Glutamatergic neuron (in vitro differentiated cells): Measurements from ENCODE around the gene TNNC1. TPM values are rescaled to one million over a fixed set of nuclear protein-coding genes. Genes with fewer than 3 reads are reported as not detected.

Experiments
- DNase-seq: peaks from one replicate; pipeline ENCODE4 v3.0.0; 2022
- H3K27ac Mint-ChIP-seq: one replicate; pipeline ENCODE4 v1.8.0; 2020; ENCODE audit warnings: mild to moderate bottlenecking, mixed read lengths, inconsistent platforms; ENCODE audit not compliant: unreplicated experiment
- H3K27me3 Mint-ChIP-seq: one replicate; pipeline ENCODE4 v1.8.0; 2020; ENCODE audit warnings: mild to moderate bottlenecking, moderate library complexity, mixed read lengths, inconsistent platforms; ENCODE audit not compliant: unreplicated experiment
- H3K36me3 Mint-ChIP-seq: one replicate; pipeline ENCODE4 v1.8.0; 2020; ENCODE audit warnings: mild to moderate bottlenecking, mixed read lengths, inconsistent platforms; ENCODE audit not compliant: unreplicated experiment
- H3K4me1 Mint-ChIP-seq: one replicate; pipeline ENCODE4 v1.8.0; 2020; ENCODE audit warnings: mild to moderate bottlenecking, low read depth, mixed read lengths, inconsistent platforms; ENCODE audit not compliant: unreplicated experiment
- H3K4me3 Mint-ChIP-seq: one replicate; pipeline ENCODE4 v1.8.0; 2020; ENCODE audit warnings: mild to moderate bottlenecking, mixed read lengths, inconsistent platforms; ENCODE audit not compliant: unreplicated experiment
- H3K9me3 Mint-ChIP-seq: one replicate; pipeline ENCODE4 v1.8.0; 2020; ENCODE audit warnings: mild to moderate bottlenecking, moderate library complexity, mixed read lengths, inconsistent platforms; ENCODE audit not compliant: unreplicated experiment
- total RNA-seq: library from RNA; stranded (reverse); fragmentation: NEBNext Ultra II Directional; extraction: Animal tissue kit (Norgen Biotek cat#: 25700); gene quantifications from one replicate; pipeline ENCODE4 v1.2.1, GENCODE V29; 2021; ENCODE audit not compliant: unreplicated experiment
- TF ChIP-seq, protein P1 (sequence below): fragments of 200-600 bp; sonication (generic); IDR thresholded peaks from one replicate; pipeline ENCODE4 v1.5.0; 2021; ENCODE audit not compliant: partially characterized antibody, unreplicated experiment

Gene TNNC1
- total RNA-seq, 1 donor from 2014 or later: 2.7 TPM

DNA sequence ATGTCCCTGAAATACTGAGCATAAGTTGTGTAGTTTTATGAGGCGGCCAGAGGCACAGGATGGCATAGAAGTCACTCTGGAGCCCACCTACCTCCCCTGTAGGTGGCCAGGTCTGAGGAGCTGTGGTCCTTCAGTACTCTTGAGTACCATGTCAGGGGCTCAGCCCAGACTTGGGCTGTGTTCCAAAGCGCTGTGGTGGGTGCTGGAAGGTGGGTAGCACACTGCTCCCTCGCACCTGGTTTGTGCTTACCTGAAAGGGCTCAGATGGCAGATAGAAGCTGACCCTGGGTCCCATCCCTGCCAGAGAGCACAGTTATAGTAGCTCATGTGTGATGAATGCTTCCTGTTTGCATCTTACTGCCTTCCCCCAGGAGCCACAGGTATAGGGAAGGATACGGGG lies 17.1 kb upstream of the TNNC1 start:
- H3K36me3 Mint-ChIP-seq: no peaks in the 10 kb centered on the region
- H3K27me3 Mint-ChIP-seq: no peaks in the 10 kb centered on the region
- peaks cover 2% of the 10 kb centered on the region for H3K9me3 Mint-ChIP-seq
- H3K4me3 Mint-ChIP-seq: no peak overlapping the region
- peaks cover 20% of the 10 kb centered on the region for H3K4me1 Mint-ChIP-seq
- no peak for DNase-seq
- peak overlapping the region; percentile 34 for H3K27ac Mint-ChIP-seq
- TF ChIP-seq, protein P1, sequence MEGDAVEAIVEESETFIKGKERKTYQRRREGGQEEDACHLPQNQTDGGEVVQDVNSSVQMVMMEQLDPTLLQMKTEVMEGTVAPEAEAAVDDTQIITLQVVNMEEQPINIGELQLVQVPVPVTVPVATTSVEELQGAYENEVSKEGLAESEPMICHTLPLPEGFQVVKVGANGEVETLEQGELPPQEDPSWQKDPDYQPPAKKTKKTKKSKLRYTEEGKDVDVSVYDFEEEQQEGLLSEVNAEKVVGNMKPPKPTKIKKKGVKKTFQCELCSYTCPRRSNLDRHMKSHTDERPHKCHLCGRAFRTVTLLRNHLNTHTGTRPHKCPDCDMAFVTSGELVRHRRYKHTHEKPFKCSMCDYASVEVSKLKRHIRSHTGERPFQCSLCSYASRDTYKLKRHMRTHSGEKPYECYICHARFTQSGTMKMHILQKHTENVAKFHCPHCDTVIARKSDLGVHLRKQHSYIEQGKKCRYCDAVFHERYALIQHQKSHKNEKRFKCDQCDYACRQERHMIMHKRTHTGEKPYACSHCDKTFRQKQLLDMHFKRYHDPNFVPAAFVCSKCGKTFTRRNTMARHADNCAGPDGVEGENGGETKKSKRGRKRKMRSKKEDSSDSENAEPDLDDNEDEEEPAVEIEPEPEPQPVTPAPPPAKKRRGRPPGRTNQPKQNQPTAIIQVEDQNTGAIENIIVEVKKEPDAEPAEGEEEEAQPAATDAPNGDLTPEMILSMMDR: no peak

DNA sequence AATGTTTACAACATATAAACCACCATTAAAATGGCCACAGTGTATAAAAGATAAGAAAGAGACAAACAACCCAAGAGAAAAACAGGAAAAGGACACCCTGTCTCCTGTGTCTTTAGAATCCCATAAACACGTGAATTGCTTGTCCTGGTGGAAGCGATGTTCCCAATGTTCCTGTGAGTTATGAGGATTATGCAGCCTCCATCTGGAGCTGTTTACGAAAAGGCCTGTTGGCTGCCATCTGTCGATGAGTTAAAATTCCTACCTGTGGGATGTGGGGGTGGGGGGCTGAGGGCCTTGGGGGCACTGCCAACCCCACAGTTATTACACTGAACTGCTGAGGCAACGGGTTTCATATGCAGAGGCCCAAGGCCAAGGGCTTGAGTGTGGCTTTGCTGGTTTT lies 15.2 kb upstream of the TNNC1 start:
- Mint-ChIP-seq H3K36me3 (no peaks in the 10 kb centered on the region), H3K4me3 (peak overlapping the region; percentile 49), H3K4me1 (peaks cover 20% of the 10 kb centered on the region), H3K27ac (peak overlapping the region; percentile 89), H3K9me3 (peaks cover 2% of the 10 kb centered on the region), H3K27me3 (no peaks in the 10 kb centered on the region)
- TF ChIP-seq, protein P1: no peak
- no peak for DNase-seq

DNA sequence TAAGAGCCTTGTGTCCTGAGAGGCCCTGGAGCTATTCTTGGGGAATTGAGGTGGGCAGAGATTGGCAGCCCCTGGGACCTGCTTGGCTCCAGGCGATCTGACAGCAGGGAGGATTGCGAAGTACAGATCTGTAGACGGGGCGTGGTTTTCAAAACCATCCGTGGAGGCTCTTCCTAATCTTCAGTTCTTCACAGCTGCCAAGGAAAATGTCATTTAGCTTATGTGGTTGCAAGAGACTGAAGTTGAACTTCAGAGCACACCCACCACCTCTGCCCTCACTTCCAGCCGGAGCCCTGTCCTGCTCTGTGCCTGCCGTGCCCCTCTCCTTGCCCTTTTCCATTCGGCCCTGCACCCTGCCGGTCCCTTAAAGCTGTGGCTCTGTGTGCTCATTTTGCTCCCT lies 14.5 kb upstream of the TNNC1 start:
- H3K36me3 Mint-ChIP-seq: no peaks in the 10 kb centered on the region
- no peaks in the 10 kb centered on the region for H3K9me3 Mint-ChIP-seq
- no peak for DNase-seq
- peak overlapping the region; percentile 48 for H3K4me3 Mint-ChIP-seq
- H3K27me3 Mint-ChIP-seq: no peaks in the 10 kb centered on the region
- H3K4me1 Mint-ChIP-seq: peaks cover 20% of the 10 kb centered on the region
- peak overlapping the region; percentile 89 for H3K27ac Mint-ChIP-seq
- TF ChIP-seq, protein P1: no peak

DNA sequence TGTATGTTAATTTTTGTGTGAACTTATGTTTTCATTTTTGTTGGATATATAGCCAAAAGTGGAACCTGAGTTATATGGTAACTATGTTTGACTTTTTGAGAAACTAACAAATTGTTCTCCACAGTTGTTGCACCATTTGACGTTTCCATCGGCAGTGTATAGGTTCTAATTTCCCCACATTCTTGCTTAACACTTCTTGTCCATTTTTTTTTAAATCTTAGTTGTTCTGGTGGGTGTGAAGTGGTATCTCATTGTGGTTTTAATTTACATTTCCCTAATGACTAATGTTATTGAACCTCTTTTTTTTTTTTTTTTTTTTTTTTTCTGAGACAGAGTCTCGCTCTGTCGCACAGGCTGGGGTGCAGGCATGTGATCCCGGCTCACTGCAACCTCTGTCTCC lies 9.6 kb upstream of the TNNC1 start:
- TF ChIP-seq, protein P1: no peak
- Mint-ChIP-seq H3K4me3 (no peak overlapping the region), H3K9me3 (peaks cover 1% of the 10 kb centered on the region), H3K27ac (no peak overlapping the region), H3K27me3 (no peaks in the 10 kb centered on the region), H3K36me3 (no peaks in the 10 kb centered on the region), H3K4me1 (peaks cover 8% of the 10 kb centered on the region)
- no peak for DNase-seq

DNA sequence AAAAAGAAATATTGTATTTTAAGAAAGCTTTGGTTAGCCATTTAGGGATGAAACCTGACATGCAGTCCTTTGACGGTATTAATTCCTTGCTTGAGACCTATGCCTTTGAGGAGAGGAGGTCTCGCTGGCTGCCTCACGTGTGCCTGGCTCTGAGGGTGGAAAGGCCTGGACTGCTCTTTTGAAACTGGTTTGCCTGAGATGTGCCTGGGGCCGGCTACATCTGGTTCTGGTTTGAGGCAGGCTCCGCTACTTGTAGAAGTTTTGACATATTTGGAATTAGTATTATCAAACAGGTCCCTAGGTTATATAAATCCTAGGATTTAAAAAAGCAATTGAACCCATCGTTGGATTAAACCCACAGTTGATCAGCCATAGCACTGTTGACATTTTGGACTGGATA lies 8.0 kb upstream of the TNNC1 start:
- Mint-ChIP-seq H3K9me3 (peaks cover 1% of the 10 kb centered on the region), H3K27me3 (no peaks in the 10 kb centered on the region), H3K36me3 (peaks cover 4% of the 10 kb centered on the region), H3K4me1 (peaks cover 14% of the 10 kb centered on the region), H3K4me3 (no peak overlapping the region), H3K27ac (no peak overlapping the region)
- TF ChIP-seq, protein P1: no peak
- DNase-seq: no peak
